GM11168 (cell line): Measurements from ENCODE around the gene ZC3H7B.
"Not testable (repeated sequence)": the region's sequence is repeated elsewhere in the genome, so short reads cannot be mapped to it uniquely, and the experiment has no call there.

ENCODE experiments used
- in situ Hi-C: fragments of 300-500 bp; cut with MboI; formaldehyde crosslinking; loops from one replicate; pipeline ENCODE4 v1.12.0; 2022; ENCODE audit warnings: low sequenced_read_pairs; ENCODE audit not compliant: unreplicated experiment

ZC3H7B gene

GRCh38 chr22:41285820-41286638, 15.3 kb upstream of the ZC3H7B start, which contains the start of gene RANGAP1:
Gene RANGAP1 (minus strand): TSS chr22:41286187. CDS start chr22:41281044, 5,143 bp downstream.
- in situ Hi-C loops: no loop called here

GRCh38 chr22:41286639-41287091, 14.7 kb upstream of the ZC3H7B start:
- in situ Hi-C loops: no loop called here

- in situ Hi-C loops: no loop called here
Observed at GRCh38 chr22:41288245-41288946, 12.9 kb upstream of the ZC3H7B start.

- in situ Hi-C loops: no loop called here
Observed at GRCh38 chr22:41289671-41290070, 11.7 kb upstream of the ZC3H7B start.

- in situ Hi-C loops: no loop called here
Observed at GRCh38 chr22:41290262-41291221, 10.8 kb upstream of the ZC3H7B start.

GRCh38 chr22:41294816-41295215, 6.5 kb upstream of the ZC3H7B start:
- in situ Hi-C loops: not testable (repeated sequence)

GRCh38 chr22:41296826-41297667, 4.3 kb upstream of the ZC3H7B start:
- in situ Hi-C loops: no loop called here

- in situ Hi-C loops: no loop called here
Observed at GRCh38 chr22:41300661-41301060, 664 bp upstream of the ZC3H7B start.

GRCh38 chr22:41302021-41302767, 869 bp downstream of the ZC3H7B start:
- in situ Hi-C loops: no loop called here

- in situ Hi-C loops: no loop called here
Observed at GRCh38 chr22:41302811-41303210, 1.5 kb downstream of the ZC3H7B start.

- in situ Hi-C loops: no loop called here
Observed at GRCh38 chr22:41305646-41306045, 4.3 kb downstream of the ZC3H7B start.

- in situ Hi-C loops: no loop called here
Observed at GRCh38 chr22:41308054-41308453, 6.7 kb downstream of the ZC3H7B start.

- in situ Hi-C loops: no loop called here
Observed at GRCh38 chr22:41308544-41308947, 7.2 kb downstream of the ZC3H7B start.

GRCh38 chr22:41310336-41310735, 9.0 kb downstream of the ZC3H7B start:
- in situ Hi-C loops: no loop called here

- in situ Hi-C loops: no loop called here
Observed at GRCh38 chr22:41311487-41311886, 10.2 kb downstream of the ZC3H7B start.

- in situ Hi-C loops: no loop called here
Observed at GRCh38 chr22:41314821-41315220, 13.5 kb downstream of the ZC3H7B start.

GRCh38 chr22:41315586-41315985, 14.3 kb downstream of the ZC3H7B start:
- in situ Hi-C loops: no loop called here

GRCh38 chr22:41320416-41321240, 19.3 kb downstream of the ZC3H7B start:
- in situ Hi-C loops: no loop called here
